GM18519 (cell line): ENCODE data around the gene M1AP.
"Not testable (repeated sequence)": the region's sequence is repeated elsewhere in the genome, so short reads cannot be mapped to it uniquely, and the experiment has no call there.

Experiments
- ATAC-seq: cut with Tn5 transposase; IDR thresholded peaks from one replicate; pipeline ENCODE4 v1.9.1; 2021; ENCODE audit warnings: mild to moderate bottlenecking, moderate library complexity; ENCODE audit not compliant: unreplicated experiment, low FRiP score

Gene M1AP

GRCh38 chr2:74569686-74570085, 78.4 kb downstream of the M1AP start:
- no peak for ATAC-seq

- ATAC-seq, result no peak
These were observed 80.2 kb downstream of the M1AP start for GRCh38 chr2:74567881-74568280.

GRCh38 chr2:74566754-74567085, 81.4 kb downstream of the M1AP start:
- ATAC-seq, result no peak

DNA sequence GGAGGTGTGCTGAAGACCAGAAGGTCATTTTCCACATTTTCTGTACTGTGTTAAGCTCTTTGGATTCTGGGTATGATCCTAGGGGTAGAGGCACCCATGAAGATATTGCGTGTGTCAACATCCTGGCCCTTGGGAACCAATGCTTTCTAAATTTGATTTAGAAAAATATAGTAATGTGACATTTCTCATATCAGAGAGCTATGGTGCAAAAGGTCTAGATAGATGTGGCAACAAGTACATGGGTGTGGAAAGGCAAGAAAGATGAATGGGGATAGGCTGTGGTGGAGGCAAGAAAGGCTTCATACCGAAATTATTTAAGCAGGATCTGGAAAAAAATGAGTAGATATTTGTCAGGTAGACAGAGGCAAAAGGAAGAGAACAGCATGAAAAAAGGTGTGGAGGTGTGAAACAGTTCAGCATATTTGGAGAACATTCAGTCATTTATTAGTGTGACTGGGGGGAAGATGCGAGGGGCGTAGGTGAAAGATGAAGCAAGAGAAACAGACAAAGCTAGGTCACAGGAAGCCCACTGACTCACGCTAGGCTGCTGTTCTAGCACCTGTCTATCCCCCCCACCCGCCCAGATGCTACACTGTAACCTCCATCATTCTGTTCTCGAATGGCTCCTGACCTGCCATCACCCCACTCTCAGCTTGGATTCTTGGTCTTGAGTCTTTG, 81.9 kb downstream of the M1AP start:
- ATAC-seq, result no peak

GRCh38 chr2:74564222-74564621, 83.9 kb downstream of the M1AP start:
- ATAC-seq, result no peak

DNA sequence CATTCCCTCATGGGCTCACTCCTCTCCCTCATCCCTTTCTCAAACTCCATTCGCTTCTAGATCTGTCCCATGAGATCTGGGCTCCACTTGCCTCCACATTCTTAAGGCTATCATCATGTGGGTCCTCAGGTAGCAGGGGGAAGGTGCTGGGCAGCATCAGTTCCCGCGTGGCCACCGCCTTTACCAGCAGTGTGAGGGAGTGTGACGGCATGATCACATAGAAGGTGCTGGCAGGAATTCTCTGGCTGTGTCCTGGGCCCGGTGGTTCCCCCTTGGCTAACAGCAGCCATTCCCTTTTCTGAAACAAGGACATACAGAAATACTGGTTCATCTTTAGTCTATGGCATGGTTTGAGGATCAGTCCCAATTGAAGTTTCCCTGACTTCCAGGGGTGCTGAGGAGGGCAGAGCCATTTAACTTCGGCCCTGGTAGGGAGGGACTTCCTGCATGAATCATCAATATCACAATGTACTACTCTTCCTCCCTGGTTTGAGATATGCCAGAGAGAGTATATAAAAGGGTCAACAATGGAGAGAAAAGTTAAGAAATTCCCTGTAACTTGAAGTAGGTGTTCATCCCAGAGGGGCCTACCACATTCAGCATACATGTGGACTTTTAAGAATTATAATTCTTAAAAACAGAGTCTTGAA, 85.9 kb downstream of the M1AP start:
- no peak for ATAC-seq

DNA sequence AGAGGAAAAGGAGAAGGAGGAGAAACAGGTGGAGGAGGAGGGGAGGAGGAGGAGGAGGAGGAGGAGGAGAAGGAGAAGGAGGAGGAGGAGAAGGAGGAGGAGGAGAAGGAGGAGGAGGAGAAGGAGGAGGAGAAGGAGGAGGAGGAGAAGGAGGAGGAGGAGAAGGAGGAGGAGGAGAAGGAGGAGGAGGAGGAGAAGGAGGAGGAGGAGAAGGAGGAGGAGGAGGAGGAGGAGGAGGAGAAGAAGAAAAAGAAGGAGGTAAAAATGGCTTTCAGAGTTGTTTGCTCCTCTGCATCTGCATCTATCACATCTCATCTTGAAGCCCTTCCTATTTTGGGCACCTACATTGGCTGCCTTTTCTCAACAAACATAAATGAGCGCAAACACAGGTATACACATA, 87.1 kb downstream of the M1AP start:
- ATAC-seq, result not testable (repeated sequence)

- no peak for ATAC-seq
These were observed 87.5 kb downstream of the M1AP start for GRCh38 chr2:74560591-74560990.

DNA sequence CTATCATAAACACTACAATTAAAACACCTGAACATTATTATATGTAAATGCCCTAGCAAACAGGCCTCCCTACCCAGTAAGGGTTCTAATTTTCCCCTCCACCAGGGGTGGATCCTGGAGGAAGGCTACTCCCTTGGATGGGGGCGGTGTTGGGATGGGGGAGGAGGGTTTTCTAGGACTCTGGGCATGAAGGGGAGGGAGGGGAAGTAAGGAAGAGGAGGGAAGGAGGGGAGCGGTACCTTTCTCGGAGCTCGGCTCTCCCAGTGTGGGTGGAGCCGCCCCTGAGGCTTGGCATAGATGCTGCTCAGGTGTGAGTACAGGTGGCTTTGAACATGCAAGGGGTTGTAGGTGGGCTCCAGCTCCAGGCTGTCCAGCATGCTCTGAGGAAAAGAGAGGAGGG, 88.2 kb downstream of the M1AP start:
- ATAC-seq, result no peak

GRCh38 chr2:74558284-74559230, 89.6 kb downstream of the M1AP start:
- no peak for ATAC-seq

DNA sequence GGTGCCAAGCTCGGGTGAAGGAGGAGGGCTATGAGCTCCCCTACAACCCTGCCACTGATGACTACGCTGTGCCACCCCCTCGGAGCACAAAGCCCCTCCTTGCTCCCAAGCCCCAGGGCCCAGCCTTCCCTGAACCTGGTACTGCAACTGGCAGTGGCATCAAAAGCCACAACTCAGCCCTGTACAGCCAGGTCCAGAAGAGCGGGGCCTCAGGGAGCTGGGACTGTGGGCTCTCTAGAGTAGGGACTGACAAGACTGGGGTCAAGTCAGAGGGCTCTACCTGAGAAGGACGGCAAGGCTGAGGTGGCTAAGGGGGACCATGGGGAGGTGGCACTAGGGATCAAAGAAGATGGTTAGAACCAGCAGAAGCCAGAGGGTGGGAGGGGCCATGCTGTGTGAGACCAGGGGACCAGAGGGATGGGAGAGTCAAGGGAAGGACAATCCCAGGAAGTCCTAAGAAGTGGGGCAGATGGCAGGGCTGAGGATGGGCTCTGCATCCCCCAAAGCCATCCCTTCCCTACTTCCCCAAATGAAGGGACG, 91.2 kb downstream of the M1AP start:
- ATAC-seq, result no peak

DNA sequence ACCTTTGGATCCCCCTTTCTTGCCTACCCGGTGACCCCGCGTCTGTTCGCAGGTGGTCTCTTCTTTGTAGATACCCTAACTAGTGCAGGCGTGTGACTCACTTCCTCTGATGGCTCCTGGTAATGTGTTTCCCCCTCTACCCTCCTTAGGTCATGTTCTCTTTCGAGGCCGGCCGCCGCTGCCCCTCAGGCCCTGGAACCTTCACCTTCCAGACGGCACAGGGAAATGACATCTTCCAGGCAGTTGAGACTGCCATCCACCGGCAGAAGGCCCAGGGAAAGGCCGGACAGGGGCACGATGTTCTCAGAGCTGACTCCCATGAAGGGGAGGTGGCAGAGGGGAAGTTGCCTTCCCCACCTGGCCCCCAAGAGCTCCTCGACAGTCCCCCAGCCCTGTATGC, 92.0 kb downstream of the M1AP start:
- no peak for ATAC-seq

DNA sequence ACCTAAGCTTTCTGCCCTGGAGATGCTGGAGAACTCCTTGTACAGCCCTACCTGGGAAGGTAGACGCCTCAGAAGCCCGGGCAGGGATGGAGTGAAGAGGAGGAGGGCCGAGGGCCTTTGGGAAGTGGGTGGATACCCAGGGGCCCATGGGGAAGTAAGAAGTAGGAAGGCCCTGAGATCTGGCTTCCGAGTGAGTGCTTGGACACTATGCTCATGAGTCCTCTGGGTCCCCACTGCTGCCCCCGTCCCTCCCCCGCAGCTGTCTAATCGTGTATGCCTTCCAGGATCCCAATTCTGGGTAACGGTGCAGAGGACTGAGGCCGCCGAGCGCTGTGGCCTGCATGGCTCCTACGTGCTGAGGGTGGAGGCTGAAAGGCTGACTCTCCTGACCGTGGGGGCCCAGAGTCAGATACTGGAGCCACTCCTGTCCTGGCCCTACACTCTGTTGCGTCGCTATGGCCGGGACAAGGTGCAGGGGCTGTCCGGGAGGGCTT, 92.5 kb downstream of the M1AP start:
- ATAC-seq, result no peak

DNA sequence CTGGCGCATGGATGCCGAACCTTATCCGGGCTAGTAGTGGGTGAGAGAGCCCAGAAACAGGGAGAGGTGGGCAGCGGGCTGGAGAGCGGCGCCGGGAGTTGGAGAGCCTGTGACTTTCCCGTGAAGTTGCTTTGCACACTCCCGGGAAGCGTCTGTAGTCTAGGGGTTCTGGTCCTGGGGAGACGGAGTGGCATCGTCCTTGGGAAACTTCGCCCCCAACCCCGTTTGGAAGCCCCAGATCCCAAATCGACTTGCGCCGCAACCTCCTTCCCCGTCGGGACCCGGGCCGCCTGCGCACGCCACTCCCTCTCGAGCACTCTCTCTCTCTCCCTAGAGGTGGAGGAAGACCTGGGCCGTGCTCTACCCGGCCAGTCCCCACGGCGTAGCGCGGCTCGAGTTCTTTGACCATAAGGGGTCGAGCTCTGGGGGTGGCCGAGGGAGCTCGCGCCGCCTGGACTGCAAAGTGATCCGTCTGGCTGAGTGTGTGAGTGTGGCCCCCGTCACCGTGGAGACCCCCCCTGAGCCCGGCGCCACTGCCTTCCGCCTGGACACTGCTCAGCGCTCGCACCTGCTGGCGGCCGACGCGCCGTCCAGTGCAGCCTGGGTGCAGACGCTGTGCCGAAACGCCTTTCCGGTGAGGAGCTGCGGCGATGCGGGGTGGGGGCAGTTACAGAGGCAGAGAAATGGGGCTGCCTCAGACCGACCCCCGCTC, 93.2 kb downstream of the M1AP start:
- no peak for ATAC-seq

DNA sequence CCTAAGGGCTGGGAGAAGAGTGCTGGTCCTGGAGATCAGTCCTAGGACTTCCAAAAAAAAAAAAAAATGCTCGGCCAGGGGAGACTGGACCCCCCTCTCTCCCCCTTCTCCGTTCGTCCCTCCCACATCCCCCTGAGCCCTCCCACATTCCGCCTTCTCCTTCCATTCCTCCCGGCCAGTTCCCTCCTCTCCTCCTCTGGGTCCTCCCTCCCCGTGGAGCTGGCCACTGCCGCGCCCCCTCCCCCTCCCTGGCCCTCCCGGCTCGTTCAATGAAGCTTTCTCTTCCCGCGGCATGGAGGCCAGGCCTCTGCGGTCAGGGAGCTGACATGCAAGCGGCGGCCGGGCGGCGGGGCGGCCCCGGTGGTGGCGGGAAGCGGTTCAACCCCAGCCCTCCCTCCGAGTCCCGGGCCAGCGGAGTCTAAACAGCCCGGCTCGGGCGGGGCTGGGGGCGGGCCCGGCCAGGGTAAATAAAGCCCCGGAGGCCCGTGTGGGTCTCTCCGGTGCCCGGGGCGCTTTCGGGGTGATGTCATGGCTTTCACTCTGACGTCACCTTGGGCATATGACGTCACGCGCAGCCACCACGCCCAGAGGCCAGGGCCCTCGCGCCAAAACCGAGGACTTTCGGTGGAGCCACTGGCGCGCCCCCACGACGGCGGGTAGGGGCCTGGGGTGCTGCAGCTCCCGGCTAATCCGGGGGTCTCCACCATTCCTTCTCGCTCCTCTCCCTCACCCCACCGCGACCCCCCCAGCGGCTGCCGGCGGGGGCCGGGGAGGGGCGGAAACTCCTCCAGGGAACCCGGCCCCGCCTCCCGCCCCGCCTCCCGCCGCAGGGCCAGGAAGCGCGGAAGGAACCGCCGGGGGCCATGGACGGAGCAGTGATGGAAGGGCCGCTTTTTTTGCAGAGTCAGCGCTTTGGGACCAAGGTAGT, 94.0 kb downstream of the M1AP start, which contains the start of the genes DOK1 and LOXL3:
Gene DOK1 (plus strand): TSS at position 829 of the 928 bp plus-strand sequence. CDS start 35 bp downstream, at position 864.
Gene LOXL3 (minus strand): TSS at position 51 of the 928 bp plus-strand sequence. CDS start 1,308 bp downstream, outside the sequence.
- ATAC-seq, result no peak

- no peak for ATAC-seq
These were observed 95.0 kb downstream of the M1AP start for GRCh38 chr2:74552914-74553811.

DNA sequence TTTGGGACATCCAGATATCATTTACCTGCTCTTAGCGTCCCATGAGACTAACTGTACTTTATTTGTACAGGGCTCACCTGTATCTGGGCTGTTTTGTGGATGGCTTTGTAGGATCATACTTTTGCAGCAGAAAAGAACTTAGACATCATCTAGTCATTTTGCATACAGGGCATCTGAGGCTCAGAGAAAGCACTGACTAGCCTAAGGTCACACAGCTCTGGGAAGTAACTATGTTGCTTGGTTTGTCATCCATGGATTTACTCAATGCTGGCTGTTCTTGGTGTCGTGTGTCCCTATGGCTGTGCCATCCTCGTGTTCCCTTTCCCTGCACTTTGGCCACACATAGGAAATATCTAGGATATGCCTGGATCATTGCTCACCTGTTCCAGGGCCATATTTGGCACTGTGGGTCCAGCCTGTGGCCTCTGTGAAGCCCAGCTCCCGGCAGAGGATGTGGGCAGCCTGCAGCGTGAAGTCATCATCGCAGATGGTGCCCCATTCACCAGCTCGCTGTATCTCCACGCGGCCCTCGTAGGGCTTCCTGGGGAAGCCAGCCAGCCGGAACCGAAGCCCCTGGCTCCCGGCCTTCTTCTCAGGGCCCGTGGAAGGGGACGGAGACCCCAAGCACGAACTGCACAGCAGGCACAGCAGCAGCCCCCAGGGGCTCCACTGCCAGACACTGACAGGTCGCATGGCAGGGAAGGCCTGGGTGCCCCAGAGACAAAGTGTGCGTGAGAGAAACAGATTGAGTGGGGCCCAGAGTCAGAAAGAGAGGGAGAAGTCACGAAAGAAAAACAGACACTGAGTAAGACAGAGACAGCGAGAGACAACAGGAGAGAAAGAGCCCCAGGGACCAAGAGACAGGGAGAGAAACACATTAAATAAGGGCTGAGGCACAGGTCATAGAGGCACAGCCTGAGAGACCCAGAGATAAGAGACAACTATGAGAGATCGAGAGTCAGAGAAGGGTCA, 95.9 kb downstream of the M1AP start:
- ATAC-seq, result no peak
